ENCODE results near the gene XYLT1.

Gene XYLT1

DNA sequence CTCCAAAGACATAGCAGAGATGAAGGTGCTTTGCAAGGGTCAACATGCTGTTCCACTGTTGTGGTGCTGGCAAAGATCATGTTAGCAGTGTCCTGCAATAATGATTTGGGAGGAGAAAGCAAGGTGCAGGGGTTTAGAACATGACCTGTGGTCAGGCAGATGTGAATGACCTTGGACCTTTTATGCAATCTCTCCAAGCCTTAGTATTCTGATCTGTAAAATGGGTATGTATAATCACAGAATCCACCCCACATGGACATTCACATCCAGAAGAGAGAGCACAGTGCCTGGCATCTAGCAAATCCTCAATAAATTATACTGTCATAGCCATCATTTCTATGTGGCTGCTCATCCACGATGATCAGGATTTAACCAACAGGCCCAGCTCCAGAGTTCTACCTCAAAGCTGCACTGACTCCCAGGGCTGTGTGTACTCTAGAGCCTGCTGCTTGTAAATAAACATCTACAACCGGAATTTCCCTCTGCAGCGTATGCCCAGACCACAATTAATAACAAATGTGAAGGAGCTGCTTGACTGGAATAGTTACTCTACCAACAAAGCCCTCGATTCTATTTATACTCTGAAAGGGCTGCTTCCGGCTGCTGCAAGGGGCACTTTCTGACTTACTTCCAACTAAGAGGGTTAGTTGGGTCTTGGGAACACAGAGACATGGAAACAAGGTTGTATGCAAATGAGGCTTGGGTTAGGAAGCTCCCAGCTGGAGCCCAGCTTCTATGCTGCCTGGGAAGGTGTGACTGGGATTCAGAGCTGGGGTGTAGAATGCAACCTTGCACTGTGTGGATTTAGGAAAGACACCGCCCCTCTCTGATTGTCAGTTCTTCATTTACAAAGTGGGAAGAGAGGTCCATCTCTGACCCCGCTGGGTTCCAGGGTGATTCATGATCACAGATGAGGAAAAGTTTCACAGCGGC, 265.2 kb downstream of the XYLT1 start:
- no peak overlapping the region for H3K4me3 ChIP-seq (ENCODE audit: low read length)
- DNase-seq (ENCODE audit: low read depth, low spot score): no peak

DNA sequence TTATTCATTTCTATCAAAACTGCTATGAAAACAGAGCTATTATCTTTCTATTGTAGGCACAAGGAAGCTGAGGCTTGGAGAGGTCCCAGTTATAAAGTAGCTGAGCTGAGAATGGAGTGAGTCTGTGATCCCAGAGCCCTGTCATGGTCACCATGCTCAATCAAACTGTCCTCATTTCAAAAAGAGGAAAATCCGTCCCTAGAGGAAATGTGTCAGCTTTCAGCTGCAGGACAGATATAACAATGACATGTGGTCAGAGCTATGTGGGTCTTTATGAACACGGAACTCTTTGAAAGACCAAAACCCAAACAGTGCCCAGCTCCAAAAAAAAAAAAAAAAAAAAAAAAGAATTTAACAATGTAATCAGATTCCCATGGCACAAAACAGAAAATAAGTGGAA, 266.1 kb downstream of the XYLT1 start:
- DNase-seq (ENCODE audit: low read depth, low spot score): no peak

DNA sequence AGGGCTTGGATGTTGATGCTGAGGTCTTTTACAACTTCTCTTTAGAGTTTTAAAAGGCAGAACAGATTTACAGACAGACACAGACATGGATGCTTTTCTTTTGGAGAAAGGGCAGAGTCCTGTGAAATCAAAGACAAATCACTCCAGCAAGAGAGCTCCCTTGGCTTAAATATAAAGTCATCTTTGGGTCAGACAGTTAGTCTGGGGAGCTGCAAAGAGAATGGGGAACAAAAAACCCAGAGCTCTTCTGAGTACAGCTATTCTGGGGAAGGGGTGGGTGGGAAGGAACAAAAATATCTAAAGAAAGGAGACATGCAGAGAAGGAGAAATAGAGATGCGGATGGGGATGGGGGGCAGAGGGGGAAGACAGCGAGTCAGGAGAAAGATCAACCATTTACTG, 266.6 kb downstream of the XYLT1 start:
- no peak overlapping the region for H3K4me3 ChIP-seq (ENCODE audit: low read length)
- DNase-seq (ENCODE audit: low read depth, low spot score): no peak

More for the DNA sequence above, 266.1 kb downstream of the XYLT1 start:
- no peak overlapping the region for H3K4me3 ChIP-seq (ENCODE audit: low read length)

DNA sequence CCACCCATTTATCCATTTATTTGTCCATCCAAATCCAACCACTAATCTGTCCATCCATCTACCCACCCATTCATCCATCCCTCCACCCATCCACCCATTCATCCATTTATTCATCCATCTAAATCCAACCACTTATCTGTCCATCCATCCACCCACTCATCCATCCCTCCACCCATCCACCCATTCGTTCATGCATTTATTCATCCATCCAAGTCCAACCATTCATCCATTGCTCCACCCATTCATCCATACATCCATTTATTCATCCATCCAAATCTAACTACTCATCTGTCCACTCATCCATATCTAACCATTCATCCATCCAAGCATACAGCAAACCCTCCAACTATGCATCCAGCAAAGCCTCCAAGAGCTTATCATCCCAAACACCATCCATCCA, 267.3 kb downstream of the XYLT1 start:
- no peak overlapping the region for H3K4me3 ChIP-seq (ENCODE audit: low read length)
- no peak for DNase-seq (ENCODE audit: low read depth, low spot score)

DNA sequence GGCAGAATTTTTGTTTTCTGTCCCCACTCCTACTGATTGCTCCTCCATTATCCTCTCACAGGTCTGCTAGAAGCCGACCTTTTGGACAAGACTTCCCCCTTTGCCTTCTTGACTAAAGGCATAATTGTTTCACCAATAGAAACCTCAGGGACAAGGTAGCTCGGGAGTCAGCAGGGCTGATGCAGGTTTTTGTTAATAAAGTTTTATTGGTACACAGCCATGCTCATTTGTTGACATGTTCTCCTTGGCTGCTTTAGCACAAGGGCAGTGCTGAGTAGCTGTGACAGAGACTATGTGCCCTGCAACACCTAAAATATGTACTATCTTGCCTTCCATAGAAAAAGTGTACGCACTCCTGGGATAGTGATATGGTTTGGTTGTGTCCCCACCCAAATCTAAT, 271.6 kb downstream of the XYLT1 start:
- no peak for DNase-seq (ENCODE audit: low read depth, low spot score)
- H3K4me3 ChIP-seq (ENCODE audit: low read length): no peak overlapping the region

DNA sequence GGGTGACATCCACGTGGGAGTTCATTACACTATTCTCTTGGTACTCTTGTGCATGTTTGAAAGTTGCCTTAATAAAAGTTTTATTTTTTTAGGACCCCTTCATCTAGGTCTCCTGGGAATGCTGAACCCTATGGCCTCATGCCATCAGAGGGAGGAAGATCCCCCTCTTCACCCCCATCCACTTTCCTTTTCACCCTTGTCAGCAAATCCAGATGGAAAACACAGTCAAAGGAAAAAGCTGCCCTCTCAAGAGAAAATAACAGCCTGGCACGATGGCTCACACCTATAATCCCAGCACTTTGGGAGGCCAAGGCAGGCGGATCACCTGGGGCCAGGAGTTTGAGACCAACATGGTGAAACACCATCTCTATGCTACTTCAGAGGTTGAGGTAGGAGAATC, 274.2 kb downstream of the XYLT1 start:
- no peak overlapping the region for H3K4me3 ChIP-seq (ENCODE audit: low read length)
- DNase-seq (ENCODE audit: low read depth, low spot score): no peak

DNA sequence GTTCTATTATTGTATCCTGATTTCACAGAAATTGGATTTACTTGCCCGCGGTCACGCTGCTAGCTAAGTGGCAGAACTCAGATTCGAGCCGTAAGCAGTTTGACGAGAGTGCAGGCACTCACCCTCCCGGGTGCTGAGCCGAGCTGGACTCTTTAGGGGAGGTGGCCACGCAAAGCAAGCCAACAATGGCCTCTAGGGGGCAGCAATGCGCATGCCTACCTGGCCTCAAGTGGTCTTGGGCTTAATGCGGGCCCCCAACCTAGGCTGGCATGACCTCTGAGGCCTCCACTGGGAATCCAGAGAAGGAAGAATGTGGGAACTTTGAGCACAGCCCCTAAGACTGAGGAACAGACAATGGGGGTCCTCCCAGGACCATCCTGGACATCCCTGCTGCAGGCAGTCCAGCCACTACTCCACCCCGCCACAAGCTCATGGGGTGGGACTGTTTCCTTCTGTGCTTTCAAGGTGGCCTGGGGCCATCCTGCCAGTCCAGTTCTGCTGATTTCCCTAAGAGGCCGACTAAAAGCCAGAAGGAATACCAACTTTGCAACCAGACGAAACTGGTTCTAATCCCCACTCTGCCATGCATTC, 276.5 kb downstream of the XYLT1 start:
- peak; percentile 35 for DNase-seq (ENCODE audit: low read depth, low spot score)
- no peak overlapping the region for H3K4me3 ChIP-seq (ENCODE audit: low read length)

DNA sequence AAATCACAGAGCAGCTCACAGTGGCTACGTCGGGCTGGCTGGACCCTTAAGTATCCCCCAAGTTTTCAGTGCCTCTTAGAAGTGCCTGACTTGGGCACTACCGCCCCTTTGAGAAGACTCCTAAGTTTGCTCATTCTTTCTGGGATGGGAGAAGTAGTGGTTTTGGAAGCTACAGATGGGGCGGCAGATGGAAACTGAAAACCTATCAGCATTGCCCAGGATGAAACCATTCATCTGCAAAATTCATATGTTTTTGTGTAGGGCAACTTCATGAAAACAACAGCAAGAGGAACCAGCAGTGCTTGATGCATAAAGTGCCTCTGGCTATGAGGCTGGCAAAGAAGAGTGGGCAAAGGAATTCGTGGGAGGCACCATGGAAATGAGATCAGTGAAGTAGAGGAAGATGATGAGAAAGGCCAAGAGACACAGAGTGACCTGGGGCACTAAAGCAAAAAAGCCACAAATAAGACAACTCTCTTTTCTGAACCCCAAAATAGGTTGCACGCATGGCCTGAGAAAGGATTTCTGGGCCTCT, 277.1 kb downstream of the XYLT1 start:
- no peak for DNase-seq (ENCODE audit: low read depth, low spot score)
- no peak overlapping the region for H3K4me3 ChIP-seq (ENCODE audit: low read length)

DNA sequence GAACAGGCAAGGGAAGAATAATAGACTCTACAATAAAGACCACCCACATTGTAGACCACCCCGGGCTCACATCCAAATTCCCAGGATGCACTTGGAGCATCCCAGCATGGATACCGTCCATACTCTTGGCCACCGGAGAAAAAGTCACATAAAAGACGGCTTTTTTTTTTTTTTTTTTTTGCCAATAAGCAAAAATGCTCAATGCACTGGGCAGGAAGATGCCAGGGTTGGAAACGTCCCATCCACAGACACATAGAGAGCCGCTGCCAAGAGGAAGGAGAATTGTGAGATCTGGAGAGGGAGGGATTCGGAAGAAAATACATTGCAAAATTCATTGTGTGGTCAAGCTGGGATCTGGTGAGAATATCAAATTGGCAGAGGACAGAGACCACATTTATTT, 286.7 kb downstream of the XYLT1 start:
- no peak overlapping the region for H3K4me3 ChIP-seq (ENCODE audit: low read length)
- no peak for DNase-seq (ENCODE audit: low read depth, low spot score)

DNA sequence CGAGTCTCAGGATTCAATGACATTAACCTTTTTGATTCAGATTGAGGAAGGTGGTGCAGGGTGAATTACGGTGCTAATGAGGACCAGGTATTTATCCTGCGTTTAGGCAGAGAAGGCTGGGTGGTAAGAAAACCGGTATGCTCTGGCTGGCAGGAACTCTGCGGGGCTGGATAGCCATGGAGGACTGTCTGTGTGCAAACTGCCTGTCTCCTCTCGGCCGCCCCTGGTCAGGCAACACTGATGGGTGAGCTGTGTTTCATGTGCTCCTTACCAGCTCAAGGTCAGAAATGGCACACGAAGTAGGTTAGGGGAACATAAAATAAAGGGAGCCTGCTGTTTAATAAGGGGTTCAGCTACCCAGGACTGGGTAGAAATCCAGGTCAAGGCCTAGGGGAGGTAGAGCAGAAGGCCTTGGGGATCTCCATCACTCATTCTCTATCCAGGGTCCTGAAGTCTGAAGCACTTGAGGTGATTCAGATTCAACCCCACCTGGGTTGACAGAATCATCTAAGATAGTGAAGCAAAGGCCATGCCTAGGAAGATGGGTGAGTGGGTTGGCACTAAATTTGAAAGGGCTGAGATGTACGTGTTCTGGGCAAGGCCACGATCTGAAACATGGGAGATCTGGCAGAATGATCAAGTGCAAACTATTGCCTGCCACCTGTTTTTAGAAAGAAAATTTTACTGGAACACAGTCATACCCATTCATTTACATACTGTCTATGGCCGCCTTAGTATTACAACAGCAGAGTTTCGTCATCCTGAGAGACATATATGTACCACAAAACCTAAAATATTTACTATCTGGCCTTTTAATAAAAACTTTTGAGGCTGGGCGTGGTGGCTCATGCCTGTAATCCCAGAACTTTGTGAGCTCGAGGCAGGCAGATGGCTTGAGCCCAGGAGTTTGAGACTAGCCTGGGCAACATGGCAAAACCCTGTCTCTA, 292.5 kb downstream of the XYLT1 start:
- H3K4me3 ChIP-seq (ENCODE audit: low read length): no peak overlapping the region
- DNase-seq (ENCODE audit: low read depth, low spot score): no peak

DNA sequence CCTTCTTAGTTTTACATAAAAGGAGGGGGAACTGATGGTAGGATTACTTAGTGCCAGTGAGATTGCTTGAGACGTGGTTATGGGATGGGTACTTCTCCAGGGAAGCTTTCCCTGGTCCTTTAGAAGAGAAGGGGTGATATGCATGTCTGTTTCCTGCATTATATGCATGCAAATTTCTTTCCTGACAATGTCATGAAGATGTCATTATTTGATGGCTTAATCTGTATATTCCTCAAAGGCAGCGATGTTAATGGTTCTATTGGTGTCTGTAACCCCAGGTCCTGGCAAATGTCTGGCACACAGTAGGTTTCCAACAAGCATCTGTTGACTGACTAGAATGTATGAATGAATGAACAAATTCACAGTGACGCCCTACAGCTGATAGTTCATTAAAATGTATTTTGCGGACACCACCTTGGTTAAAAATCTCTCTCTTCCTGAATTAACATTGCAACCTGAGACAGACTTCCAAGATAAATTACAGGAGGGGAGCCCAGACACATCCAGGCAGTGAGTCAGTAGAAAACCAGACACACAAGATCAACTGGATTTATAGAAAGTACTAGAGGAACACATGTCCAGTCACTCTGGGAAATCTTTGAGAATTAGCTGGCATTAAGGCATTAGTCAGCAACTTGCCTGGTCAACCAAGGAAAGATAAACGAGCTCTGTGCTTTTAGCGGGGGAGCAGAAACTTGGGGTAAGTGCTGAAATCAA, 293.4 kb downstream of the XYLT1 start:
- H3K4me3 ChIP-seq (ENCODE audit: low read length): no peak overlapping the region
- DNase-seq (ENCODE audit: low read depth, low spot score): no peak

DNA sequence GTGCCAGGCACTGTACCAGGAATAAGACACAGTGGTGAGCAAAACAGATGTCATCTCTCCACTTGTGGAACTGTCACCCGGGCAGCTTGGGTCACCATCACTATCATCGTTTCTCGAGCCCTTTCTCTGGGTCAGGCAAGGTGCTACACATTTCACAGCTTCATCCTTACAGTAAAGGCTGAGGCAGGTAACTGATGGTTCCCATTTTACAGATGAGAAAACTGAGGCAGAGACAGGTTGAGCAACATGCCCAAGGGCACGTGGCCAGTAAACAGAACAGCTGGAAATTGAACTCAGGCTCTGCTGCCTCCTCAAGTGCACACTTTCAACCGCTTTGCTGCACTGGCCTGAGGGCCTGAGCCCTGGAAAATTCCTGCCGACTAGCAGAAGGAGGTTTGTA, 294.6 kb downstream of the XYLT1 start:
- DNase-seq (ENCODE audit: low read depth, low spot score): no peak
- no peak overlapping the region for H3K4me3 ChIP-seq (ENCODE audit: low read length)

DNA sequence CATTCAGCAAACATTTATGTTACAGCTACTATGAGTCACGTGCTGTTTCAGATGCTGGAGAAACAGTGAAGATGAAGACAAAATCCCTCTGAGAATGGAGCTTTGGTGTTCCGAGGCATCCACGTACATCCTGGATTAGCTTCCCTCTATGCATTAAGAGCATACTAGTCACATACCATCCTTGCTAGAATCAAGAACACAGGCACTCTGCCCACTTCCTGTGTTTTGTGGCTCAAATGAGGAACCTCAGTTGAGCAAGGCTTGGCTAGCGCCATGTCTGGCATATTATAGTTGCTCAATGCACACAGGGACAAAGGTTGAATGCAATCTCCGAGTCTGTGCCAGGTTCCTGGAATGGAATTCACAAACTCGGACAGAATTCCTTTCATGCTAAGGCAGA, 297.5 kb downstream of the XYLT1 start:
- no peak overlapping the region for H3K4me3 ChIP-seq (ENCODE audit: low read length)
- DNase-seq (ENCODE audit: low read depth, low spot score): peak; percentile 27

DNA sequence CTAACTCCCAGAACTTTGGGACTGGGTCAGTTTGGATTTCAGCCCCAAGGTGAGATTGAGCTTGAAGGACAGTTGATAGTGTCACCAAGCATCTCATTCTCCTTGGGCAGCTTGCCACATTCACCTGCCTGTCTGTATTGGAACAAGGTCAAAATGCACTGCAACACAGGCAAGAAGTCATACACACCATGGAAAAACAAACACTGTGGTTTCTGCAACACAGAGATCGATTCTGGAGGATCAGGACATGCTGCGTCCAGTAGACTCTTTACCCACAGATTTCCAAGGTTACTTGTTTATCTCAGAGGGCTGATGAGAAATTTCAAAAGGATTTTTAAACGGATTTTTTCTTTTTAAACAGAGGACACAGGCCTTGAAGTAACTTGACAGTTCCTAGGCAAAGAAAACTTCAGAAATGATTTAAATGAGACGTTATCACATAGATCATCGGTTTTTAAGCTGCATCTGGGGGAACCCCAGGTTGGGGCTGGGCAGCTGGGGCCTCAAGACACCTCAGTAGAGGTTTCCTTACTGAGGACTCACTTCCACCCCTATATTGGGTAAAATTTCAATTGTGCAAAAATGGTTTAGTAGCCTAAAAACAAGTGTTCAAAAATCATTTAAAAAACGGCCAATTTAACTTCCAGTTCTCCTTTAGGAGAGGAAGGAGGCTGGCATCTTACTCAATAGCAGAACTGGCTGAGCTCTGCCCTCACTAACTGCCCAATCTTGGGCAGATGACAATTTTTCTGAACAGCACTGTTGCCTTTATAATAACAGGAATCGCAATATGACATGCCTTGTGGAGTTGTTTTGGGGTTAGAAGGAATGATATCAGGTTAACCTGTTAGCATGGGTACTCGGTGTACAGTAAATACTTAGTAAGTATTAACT, 299.3 kb downstream of the XYLT1 start:
- H3K4me3 ChIP-seq (ENCODE audit: low read length): no peak overlapping the region
- DNase-seq (ENCODE audit: low read depth, low spot score): no peak

DNA sequence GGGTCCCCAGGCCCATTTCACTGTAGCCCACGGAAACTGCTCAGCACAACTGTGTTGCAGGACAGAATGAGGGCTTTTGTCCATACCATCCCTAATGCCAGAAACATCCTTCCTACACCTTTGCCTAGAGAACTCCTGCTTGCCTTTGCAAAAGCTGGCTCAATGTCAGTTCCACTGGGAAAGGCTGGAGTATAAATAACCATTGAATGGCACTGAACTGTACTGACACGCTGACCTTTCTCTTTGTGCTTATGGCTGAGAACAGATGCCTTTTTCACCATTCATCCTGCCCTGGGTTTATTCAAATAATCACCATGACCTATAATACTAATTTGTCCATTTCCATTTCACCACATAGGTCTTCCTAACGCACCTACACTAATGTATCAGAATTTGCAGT, 300.3 kb downstream of the XYLT1 start:
- no peak overlapping the region for H3K4me3 ChIP-seq (ENCODE audit: low read length)
- no peak for DNase-seq (ENCODE audit: low read depth, low spot score)

DNA sequence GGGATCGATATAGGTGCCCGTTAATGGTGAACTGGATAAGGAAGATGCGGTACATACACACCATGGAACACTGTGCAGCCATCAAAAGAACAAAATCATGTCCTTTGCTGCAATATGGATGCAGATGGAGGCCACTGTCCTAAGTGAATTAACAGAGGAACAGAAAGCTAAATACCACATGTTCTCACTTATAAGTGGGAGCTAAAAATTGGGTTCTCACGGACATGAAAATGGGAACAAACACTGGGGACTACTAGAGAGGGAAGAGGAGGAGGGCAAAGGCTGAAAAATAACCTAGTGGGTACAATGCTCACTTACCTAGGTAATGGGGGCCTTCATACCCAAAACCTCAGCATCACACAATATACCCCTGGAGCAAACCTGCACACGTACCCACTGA, 302.6 kb downstream of the XYLT1 start:
- DNase-seq (ENCODE audit: low read depth, low spot score): no peak
- no peak overlapping the region for H3K4me3 ChIP-seq (ENCODE audit: low read length)

DNA sequence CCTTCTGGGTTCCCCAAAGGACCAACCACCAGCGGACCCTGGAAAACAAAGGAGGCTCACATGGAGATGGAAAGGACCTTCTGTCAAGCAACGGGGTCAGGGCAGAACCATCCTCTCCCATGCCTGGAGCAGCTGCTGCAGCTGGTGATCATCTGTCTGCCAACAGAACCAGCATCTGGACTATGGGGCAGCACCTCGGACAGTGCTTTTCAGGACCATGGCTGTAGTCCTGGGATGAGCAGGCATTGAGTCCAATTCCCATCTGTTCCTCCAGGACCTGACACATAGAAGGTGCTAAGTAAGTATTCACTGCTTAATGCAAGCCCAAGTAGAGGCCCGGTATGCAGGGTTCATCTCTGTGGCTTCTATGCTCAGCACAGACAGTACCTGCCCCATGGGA, 304.7 kb downstream of the XYLT1 start:
- DNase-seq (ENCODE audit: low read depth, low spot score): no peak
- H3K4me3 ChIP-seq (ENCODE audit: low read length): no peak overlapping the region

DNA sequence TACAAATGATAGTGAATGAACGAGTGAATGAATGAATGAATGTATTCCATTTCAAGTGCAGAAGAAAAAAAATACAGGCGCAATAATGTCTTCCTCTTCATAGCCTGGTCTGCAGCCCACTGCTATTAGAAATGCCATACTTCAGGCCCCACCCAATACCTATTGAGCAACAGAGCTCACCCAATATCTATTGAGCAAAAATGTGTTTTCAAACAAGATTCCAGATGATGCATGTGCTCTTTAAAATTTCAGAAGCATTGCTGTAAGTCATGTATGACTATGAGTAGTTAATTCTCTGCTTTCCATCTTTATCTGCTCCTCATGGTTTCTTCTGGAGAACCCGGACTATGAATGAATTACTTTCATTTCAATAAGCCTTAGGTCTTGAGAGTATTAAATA, 308.2 kb downstream of the XYLT1 start:
- H3K4me3 ChIP-seq (ENCODE audit: low read length): no peak overlapping the region
- DNase-seq (ENCODE audit: low read depth, low spot score): no peak
